Glomerular endothelial cell (primary cell): ENCODE results near the gene STX4. TPM values are rescaled to one million over a fixed set of nuclear protein-coding genes. Genes with fewer than 3 reads are reported as not detected.
A peak's percentile ranks its signal among the peaks of the same experiment; 100 is the strongest.

Experiments
- DNase-seq: peaks from one replicate; pipeline ENCODE4 v3.0.0-alpha.2; 2011; ENCODE audit warnings: low read depth, low spot score; ENCODE audit errors: extremely low read depth
- total RNA-seq: library from RNA; depleted of rRNA; stranded (reverse); fragments of >200 nt; gene quantifications from 2 replicates; pipeline ENCODE4 v1.2.3, GENCODE V29; 2015

The STX4 gene
- total RNA-seq, 1 donor from 2014 or later, result 44.7 TPM

DNA sequence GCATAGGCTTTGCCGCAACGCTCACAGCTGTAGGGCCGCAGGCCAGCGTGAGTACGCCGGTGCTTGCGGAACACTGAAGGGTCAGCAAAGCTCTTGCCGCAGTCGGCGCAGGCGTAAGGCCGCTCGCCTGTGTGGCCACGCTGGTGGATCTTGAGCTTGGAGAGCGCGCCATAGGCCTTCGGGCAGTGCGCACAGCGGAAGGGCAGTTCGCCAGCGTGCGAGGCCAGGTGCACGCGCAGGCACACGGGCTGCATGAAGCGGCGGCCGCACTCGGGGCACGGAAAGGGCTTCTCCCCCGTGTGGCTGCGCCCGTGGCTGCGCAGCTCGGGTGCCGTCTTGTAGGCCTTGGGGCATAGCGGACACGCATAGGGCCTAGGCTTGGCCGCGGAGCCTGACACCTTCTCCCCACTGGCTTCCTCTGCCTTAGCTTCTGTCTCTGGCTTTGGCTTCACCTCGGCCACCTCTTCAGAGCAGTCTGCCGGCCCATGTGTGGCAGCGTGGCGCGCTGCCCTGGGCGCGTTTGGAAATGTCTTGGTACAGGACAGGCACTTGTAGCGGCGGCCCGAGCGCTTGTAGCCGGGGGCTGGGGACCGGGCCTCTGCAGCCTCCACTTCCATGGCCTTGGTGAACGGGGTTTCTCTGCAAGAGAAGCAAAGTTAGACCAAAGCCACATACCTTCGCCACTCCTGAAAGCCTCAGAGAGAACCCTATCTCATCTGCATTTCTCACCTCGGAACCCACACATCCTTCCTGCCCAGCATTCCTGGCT is 30.7 kb downstream of the STX4 start:
- DNase-seq, result no peak

DNA sequence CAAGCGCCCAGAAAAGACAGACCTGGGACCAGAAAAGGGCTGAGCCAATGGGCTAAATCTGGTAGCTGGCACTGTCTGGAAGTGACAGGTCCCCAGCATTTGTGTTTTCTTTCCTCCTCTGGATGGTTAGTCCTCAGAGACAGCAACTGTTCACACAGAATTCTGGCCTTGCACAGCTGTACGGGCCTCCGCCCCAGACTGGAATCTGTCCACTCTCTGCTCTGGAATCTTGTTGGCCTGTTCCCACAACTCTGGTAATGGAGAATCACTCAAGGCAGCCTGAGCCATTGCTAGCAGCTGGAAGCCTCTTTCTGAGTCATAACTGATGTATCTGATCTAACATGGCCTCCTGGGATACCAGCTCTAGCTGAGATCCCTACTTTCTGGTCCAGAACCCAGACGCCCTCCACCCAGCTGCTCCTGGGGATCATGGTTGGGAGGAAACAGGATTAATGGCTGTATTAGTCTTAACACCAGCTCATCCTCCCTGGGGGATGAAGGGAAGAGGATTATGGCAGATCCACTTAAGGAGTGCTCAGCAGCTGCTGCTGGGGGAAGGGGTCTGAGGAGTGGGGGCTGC is 31.6 kb downstream of the STX4 start:
- no peak for DNase-seq

DNA sequence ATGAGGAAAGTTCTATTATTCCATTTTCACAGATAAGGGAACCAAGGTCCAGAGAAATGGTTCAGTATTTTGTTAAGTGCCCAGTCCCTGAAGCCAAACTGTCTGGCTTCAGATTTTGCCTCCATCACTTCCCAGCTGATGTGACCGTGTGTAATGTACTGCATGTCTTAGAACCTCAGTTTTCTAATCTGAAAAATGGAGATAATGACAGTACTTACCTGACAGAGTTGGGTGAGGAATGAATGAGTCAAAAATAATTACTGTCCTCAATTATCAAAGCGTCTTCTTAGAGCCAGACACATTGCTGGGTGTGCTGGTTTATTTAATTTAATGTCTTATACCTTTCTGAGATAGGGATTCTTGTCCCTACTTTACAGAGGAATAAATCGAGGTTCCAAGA is 34.0 kb downstream of the STX4 start:
- no peak for DNase-seq

DNA sequence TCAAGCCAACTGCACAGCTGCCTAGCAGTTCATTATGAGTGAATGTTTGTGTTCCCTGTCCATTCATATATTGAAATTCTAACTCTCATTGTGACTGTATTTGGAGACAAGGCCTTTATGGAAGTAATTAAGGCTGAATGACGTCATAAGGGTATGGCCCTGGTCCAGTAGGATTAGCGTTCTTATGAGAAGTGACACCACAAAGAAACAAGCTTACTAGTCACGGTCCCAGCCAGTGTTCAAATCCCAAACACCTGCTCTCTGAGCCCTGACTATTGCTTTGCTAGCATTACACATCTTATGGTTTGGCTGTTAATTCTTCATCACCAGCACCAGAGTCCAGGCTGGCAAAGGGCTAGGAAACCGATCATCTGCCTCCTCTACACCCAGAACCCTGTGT is 38.5 kb downstream of the STX4 start:
- DNase-seq, result no peak

DNA sequence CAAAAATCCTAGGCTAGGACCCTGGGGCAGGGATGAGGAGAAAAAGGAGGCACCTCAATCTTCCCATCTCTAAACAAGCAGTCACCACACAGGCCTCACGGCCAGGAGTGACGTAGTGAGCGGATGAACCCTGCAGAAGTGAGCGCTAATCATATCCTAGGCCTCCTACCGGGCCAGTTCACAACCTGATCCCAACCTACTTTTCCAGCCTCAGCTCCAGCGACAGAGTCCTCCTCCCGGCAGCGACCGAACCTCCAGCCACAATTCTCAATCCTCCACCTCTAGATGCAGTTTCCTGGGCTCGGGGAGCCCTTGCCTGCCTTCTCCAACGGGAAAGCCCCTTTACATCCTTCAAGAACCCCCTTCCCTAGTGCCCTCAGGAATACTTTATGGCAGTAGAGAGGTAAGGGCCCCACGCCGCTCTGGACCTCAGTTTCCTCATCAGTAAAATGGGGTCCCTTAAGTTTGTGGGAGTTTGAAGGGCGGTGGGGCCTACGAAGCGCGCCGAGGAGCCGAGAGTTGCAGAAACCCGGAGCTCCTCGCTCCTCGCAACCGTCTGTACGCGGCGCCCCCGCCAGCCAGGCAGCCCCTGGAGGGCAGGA is 39.3 kb downstream of the STX4 start:
- no peak for DNase-seq

DNA sequence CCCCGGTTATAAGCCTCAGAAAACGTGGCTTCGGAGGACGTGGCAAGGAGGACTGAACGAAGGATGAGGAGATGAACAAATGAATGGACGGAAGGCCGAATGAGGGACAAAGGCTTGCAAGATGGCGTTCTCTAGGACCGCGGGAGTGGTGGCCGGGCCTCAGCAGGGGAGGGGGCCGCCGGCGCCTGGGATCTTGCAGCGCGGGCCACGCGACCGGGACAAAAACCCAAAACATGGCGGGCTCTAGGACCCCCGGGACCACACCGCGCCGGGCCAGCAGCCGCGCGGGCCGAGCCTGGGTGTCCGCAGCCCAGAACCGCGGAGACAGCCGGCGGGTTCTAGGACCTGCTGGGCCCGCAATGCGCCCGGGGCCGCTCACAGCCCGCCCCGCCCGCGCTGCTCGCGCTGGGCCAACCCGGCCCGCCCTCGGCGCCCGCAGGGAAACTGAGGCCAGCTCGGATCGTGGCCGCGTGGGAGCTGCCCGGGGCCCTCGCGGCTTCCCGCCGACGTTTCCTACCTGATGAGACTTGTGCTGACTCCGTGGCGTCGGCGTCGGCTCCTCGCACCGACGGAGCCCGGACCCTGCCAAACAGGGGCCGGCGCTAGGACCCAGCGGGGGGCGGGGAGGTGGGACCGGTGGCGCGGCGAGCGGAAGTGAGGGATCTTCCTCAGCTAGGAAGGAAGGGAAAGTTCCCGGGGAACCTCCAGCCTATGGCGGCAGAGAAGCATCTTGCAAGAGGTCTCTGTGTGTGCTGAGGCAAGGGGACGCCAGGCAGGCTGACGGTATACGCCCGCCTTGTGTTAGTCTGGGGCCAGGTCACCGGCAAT is 40.0 kb downstream of the STX4 start:
- DNase-seq, result no peak

DNA sequence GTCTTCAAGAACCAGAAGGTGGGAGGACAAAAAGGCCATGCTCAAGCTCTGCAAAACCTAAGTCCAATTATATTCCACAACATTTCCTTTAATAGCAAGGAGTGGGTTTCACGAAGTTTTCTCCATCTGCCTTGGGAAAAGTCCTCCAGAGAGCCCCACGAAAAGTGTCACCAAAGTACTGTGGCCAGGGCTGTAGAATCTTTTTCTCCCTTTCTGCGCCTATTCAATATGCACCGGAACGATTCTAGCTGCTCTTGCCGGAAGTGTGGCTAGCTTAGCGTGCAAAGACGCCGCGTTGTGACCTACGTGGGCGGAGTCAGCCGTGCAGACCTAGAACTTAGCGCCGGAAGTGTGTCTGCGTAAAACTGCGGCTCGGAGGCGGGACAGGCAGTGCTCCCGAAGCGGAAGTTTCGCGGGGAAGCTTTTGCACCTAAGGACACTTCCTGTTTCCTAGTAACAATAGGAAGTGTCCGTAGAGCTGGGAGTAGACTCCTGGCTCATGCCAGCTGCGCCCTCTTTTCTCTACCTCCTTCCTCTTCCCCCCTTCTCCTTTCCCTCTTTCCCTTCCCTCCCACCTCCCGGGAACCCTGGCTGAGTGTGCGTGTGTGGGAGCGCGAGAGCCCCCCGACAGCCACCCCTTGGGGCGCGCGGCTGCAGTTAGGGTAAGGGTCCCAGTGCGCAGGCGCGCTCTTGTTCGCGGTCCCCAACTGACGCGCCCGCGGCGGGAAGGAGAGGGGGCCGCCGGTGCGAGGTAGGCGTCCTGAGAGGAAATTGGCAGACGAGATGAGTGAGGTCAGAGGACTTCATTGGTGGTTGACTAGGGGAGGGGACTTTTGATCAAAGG is 40.8 kb downstream of the STX4 start, which contains the start of the genes ZNF646 and ZNF668:
Gene ZNF646, plus strand, starts transcription at position 453 of the 844 bp plus-strand sequence. CDS start 1,903 bp downstream, outside the sequence.
Gene ZNF668, minus strand, starts transcription at position 271 of the 844 bp plus-strand sequence. CDS start 9,781 bp downstream, outside the sequence.
- peak; percentile 97 for DNase-seq

DNA sequence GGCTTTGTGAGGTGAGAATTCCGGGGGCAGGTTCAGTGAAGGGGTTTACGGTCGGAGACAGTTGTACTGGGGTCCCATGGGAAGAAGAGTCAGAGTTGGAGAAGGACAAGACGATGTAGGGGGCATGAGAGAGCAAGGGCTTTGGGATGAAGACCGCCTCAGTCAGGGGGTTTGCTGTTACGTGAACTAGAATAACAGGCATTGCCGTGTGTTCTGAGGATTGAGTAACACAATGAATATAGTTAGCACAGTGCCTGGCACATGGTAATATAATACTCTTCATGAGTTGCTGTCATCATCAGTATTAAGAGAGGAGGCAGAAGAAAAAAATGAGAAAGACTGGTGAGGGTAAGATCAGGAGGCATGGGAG is 41.4 kb downstream of the STX4 start:
- no peak for DNase-seq

DNA sequence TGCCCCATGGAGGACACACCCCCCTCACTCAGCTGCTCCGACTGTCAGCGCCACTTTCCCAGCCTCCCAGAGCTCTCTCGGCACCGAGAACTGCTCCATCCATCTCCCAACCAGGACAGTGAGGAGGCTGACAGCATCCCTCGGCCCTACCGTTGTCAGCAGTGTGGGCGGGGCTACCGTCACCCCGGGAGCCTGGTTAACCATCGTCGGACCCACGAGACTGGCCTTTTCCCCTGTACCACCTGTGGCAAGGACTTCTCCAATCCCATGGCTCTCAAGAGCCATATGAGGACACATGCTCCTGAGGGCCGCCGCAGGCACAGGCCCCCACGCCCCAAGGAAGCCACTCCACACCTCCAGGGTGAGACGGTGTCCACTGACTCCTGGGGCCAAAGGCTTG is 43.0 kb downstream of the STX4 start:
- DNase-seq, result no peak

DNA sequence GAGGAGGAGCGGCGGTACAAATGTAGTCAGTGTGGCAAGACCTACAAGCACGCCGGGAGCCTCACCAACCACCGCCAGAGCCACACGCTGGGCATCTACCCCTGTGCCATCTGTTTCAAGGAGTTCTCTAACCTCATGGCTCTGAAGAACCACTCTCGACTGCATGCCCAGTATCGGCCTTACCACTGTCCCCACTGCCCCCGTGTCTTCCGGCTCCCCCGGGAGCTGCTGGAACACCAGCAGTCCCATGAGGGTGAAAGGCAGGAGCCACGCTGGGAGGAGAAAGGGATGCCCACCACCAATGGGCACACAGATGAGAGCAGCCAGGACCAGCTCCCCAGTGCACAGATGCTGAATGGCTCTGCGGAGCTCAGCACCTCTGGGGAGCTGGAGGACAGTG is 43.7 kb downstream of the STX4 start:
- DNase-seq, result no peak

DNA sequence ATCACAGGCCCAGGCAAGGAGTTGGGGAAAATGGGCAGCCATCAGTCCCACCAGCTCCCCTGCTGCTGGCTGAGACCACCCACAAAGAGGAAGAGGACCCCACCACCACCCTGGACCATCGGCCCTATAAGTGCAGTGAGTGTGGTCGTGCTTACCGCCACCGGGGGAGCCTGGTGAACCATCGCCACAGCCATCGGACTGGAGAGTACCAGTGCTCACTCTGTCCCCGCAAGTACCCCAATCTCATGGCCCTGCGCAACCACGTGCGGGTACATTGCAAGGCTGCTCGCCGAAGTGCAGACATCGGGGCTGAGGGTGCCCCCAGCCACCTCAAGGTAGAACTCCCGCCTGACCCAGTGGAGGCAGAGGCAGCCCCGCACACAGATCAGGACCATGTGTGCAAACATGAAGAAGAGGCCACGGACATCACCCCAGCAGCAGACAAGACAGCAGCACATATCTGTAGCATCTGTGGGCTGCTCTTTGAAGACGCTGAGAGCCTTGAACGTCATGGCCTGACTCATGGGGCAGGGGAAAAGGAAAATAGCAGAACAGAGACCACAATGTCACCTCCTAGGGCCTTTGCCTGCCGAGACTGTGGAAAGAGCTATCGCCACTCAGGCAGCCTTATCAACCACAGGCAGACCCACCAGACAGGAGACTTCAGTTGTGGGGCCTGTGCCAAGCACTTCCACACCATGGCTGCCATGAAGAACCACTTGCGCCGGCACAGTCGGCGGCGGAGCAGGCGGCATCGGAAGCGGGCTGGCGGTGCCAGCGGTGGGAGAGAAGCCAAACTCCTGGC is 44.4 kb downstream of the STX4 start:
- no peak for DNase-seq

DNA sequence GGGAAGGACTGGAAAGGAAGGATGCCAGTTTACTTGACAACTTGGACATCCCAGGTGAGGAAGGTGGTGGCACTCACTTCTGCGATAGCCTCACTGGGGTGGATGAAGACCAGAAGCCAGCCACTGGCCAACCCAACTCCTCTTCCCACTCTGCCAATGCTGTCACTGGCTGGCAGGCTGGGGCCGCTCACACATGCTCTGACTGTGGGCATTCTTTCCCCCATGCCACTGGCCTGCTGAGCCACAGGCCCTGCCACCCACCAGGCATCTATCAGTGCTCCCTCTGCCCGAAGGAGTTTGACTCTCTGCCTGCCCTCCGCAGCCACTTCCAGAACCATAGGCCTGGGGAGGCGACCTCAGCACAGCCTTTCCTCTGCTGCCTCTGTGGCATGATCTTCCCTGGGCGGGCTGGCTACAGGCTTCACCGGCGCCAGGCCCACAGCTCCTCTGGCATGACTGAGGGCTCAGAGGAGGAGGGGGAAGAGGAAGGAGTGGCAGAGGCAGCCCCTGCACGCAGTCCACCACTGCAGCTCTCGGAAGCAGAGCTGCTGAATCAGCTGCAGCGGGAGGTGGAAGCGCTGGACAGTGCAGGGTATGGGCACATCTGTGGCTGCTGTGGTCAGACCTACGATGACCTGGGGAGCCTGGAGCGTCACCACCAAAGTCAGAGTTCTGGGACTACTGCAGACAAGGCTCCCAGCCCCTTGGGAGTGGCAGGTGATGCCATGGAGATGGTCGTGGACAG is 45.4 kb downstream of the STX4 start:
- no peak for DNase-seq

DNA sequence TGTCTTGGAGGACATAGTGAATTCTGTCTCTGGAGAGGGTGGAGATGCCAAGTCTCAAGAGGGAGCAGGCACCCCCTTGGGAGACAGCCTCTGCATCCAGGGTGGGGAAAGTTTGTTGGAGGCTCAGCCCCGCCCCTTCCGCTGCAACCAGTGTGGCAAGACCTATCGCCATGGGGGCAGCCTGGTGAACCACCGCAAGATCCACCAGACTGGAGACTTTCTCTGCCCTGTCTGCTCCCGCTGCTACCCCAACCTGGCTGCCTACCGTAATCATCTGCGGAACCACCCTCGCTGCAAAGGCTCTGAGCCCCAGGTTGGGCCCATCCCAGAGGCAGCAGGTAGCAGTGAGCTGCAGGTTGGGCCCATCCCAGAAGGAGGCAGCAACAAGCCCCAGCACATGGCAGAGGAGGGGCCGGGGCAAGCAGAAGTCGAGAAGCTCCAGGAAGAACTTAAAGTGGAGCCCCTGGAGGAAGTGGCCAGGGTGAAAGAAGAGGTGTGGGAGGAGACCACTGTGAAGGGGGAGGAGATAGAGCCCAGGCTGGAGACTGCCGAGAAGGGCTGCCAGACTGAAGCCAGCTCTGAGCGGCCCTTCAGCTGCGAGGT is 46.1 kb downstream of the STX4 start:
- DNase-seq, result no peak

DNA sequence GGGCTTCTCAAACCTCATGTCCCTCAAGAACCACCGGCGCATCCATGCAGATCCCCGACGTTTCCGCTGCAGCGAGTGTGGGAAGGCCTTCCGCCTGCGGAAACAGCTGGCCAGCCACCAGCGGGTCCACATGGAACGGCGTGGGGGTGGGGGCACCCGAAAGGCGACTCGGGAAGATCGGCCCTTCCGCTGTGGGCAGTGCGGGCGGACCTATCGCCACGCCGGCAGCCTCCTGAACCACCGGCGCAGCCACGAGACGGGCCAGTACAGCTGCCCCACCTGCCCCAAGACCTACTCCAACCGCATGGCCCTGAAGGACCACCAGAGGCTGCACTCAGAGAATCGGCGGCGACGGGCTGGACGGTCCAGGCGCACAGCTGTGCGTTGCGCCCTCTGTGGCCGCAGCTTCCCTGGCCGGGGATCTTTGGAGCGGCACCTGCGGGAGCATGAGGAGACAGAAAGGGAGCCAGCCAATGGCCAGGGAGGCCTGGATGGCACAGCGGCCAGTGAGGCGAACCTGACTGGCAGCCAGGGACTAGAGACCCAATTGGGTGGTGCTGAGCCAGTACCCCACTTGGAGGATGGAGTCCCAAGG is 46.8 kb downstream of the STX4 start:
- no peak for DNase-seq

DNA sequence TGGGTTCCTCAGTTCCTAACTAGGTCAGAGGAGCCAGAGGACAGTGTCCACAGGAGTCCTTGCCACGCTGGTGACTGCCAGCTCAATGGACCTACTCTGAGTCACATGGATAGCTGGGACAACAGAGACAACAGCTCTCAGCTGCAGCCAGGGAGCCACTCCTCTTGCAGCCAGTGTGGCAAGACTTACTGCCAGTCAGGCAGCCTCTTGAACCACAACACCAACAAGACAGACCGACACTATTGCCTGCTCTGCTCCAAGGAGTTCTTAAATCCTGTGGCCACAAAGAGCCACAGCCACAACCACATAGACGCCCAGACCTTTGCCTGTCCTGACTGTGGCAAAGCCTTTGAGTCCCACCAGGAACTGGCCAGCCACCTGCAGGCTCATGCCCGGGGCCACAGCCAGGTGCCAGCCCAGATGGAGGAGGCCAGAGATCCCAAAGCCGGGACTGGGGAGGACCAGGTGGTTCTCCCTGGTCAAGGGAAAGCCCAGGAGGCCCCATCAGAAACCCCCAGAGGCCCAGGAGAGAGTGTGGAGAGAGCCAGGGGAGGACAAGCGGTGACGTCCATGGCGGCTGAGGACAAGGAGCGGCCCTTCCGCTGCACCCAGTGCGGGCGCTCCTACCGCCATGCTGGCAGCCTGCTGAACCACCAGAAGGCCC is 47.5 kb downstream of the STX4 start:
- DNase-seq, result no peak

DNA sequence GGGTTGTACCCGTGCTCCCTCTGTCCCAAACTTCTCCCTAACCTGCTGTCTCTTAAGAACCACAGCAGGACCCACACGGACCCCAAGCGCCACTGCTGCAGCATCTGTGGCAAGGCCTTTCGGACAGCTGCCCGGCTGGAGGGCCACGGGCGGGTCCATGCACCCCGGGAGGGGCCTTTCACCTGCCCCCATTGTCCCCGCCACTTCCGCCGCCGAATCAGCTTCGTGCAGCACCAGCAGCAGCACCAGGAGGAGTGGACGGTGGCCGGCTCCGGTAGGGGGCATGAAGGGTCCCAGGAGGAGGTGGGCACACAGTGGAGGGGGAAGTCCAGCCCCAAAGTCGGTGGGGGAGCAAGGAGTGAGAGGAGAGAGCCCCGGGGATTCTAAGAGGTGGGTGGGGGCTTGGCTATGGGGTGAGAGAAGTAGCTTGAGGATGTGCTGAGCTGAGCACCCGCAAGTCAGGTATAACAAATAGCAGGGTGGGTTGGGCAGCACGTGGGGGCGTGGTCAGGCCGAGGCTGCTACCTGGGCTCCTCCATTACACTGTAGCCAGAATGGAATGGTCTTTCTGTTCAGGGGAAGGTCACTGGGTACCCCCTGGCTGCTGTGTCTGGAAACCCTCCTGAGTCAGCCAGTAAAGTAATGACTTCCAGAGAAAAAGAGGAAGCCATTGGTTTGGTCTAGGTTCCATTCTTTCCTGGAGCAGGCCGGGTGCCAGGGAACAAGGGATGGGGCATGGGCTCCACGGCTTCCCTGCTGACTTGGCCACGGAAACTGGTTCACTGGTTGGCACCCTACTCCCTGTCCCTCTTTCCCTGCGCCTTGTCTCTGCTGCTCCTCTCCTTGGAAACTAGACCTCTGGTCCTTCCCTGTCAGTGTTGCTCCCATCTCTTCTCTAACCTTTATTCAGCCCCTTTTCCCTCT is 48.3 kb downstream of the STX4 start:
- DNase-seq, result no peak
